OCI-LY1 (cell line): ENCODE measurements around the gene RETREG2.

Experiments used
- EZH2 ChIP-seq: fragments of 200-600 bp; sonication (generic), shearing (Covaris generic); IDR thresholded peaks from 2 replicates; pipeline ENCODE4 v1.8.0; 2017; ENCODE audit warnings: borderline replicate concordance, mixed run types, mild to moderate bottlenecking, antibody characterized with exemption, low read length, moderate library complexity, mixed read lengths
- TF ChIP-seq, protein P1 (sequence below): fragments of 200-600 bp; sonication (generic), shearing (Covaris generic); IDR thresholded peaks from 2 replicates; pipeline ENCODE4 v1.5.1; 2017; ENCODE audit warnings: mild to moderate bottlenecking, antibody characterized with exemption, low read length, moderate library complexity, mixed read lengths

DNA sequence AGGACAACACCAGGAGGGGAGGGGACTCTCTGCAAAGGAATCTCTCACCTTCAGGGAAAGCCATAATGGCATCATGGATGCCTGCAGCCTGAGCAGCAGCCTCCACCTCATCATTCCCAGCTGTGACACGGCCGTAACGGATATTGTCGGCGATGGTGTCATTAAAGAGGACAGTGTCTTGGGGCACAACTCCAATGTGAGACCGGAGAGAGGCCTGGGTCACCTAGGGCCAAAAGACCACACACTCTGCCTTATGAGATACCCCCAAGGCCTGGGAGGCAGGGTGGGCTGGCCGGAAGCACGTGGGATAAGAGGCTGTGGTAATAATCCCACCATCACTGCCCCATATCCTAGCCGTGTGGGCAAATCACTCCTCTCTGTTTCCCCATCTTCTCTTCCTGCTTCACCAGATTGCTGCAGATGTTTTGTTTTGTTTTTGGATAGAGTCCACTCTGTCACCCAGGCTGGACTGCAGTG, 32.8 kb downstream of the RETREG2 start:
- TF ChIP-seq, protein P1, sequence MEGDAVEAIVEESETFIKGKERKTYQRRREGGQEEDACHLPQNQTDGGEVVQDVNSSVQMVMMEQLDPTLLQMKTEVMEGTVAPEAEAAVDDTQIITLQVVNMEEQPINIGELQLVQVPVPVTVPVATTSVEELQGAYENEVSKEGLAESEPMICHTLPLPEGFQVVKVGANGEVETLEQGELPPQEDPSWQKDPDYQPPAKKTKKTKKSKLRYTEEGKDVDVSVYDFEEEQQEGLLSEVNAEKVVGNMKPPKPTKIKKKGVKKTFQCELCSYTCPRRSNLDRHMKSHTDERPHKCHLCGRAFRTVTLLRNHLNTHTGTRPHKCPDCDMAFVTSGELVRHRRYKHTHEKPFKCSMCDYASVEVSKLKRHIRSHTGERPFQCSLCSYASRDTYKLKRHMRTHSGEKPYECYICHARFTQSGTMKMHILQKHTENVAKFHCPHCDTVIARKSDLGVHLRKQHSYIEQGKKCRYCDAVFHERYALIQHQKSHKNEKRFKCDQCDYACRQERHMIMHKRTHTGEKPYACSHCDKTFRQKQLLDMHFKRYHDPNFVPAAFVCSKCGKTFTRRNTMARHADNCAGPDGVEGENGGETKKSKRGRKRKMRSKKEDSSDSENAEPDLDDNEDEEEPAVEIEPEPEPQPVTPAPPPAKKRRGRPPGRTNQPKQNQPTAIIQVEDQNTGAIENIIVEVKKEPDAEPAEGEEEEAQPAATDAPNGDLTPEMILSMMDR: no peak
- TF ChIP-seq EZH2: no peak
